Astrocyte of the cerebellum (primary cell): Measurements from ENCODE around the gene CIAO1.

Experiments
- DNase-seq: peaks from one replicate; pipeline ENCODE4 v3.0.0-alpha.2; 2011; ENCODE audit warnings: low read depth
- H3K4me3 ChIP-seq: 2 replicates; pipeline ENCODE4 v1.5.1; 2011; ENCODE audit warnings: mild to moderate bottlenecking, low read depth, low read length, moderate library complexity
- CTCF ChIP-seq: IDR thresholded peaks from 2 replicates; pipeline ENCODE4 v1.5.1; 2012; ENCODE audit warnings: low read length, low read depth, moderate library complexity, mild to moderate bottlenecking; ENCODE audit errors: missing control alignments
- in situ Hi-C: cut with HindIII; loops from 2 replicates; pipeline ENCODE4 v1.10.0; 2017; ENCODE audit warnings: low sequenced_read_pairs

CIAO1 gene

GRCh38 chr2:96315005-96315399 is 49.0 kb downstream of the CIAO1 start:
- in situ Hi-C loops: no loop called here
- TF ChIP-seq CTCF: no peak
- H3K4me3 ChIP-seq: no peak overlapping the region
- no peak for DNase-seq

- H3K4me3 ChIP-seq: no peak overlapping the region
- TF ChIP-seq CTCF: no peak
- in situ Hi-C loops: no loop called here
- DNase-seq: peak; percentile 86
Observed at GRCh38 chr2:96315400-96316071, 49.5 kb downstream of the CIAO1 start.

- DNase-seq: no peak
- in situ Hi-C loops: no loop called here
- no peak overlapping the region for H3K4me3 ChIP-seq
- no peak for TF ChIP-seq CTCF
Observed at GRCh38 chr2:96316999-96317398, 51.0 kb downstream of the CIAO1 start.

GRCh38 chr2:96317584-96317997 is 51.6 kb downstream of the CIAO1 start:
- no peak for TF ChIP-seq CTCF
- in situ Hi-C loops: no loop called here
- no peak for DNase-seq
- no peak overlapping the region for H3K4me3 ChIP-seq

GRCh38 chr2:96318723-96319122 is 52.7 kb downstream of the CIAO1 start:
- H3K4me3 ChIP-seq: no peak overlapping the region

GRCh38 chr2:96319396-96319795 is 53.4 kb downstream of the CIAO1 start:
- in situ Hi-C loops: no loop called here
- H3K4me3 ChIP-seq: peak overlapping the region; percentile 64
- no peak for TF ChIP-seq CTCF
- no peak for DNase-seq

More at GRCh38 chr2:96318723-96319122, 52.7 kb downstream of the CIAO1 start:
- TF ChIP-seq CTCF: no peak
- DNase-seq: no peak
- in situ Hi-C loops: no loop called here
